Activated T-cell treated with anti-CD3 and anti-CD28 coated beads for 48 hours (primary cell): ENCODE data around the gene PHLDA1.
"Not testable (repeated sequence)": the region's sequence is repeated elsewhere in the genome, so short reads cannot be mapped to it uniquely, and the experiment has no call there.

Experiments
- DNase-seq: peaks from one replicate; pipeline ENCODE4 v3.0.0-alpha.2; 2020; ENCODE audit warnings: low read depth

Gene PHLDA1

DNA sequence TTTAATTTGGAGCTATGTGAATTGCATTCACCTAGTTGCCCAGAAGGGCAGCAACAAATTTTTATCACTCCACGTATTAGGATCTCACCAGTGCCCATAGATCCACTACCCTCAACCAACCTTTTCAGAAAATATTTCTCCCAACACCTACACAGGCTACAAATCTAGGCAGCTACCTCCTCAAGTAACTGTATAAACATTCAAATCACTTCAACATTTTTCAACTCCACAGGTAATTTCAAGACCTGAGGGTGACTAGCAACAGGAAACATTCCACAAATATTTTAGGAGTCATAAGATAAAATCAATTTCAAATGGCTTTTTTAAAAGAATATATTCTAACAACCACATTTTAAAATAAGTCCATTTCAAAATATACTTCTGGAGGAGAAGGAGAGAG is 12.9 kb downstream of the PHLDA1 start:
- DNase-seq: no peak

DNA sequence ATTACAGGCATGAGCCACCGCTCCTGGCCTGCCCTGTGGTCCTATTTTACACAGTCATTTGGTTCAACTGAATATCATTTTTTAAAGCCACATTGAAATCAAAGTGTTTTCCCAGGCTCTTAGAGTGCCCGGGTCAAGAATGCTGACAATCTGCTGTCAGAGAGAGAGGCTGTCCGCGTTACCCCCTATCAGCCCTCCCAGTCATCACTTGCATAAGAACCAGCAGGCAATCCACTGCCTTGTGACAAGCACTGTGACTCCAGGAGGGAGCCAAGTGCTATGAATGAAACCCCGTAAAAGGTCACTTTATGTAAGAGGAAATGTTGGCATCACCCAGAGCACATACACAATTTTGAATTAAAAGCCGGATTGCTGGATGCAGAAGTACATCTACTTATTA is 13.5 kb downstream of the PHLDA1 start:
- DNase-seq: no peak

DNA sequence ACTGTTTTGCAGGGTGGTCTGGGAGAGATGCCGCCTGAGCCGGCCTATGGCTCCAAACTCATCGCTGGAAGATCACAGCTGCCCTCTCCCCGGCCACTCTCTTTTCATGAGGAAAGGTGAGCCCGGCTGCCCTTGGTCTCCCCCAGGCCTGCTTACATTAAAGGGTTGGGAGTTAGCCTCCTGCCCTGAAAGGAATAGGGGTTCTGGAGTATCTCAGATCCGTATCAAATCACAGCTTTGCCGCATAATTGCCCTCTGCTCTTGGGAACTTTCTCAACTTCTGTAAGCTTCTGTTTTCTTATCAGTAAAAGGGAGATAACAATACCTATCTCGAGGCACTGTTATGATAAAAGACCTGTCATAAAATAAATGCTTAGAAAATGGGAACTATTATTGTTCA is 17.6 kb downstream of the PHLDA1 start:
- no peak for DNase-seq

DNA sequence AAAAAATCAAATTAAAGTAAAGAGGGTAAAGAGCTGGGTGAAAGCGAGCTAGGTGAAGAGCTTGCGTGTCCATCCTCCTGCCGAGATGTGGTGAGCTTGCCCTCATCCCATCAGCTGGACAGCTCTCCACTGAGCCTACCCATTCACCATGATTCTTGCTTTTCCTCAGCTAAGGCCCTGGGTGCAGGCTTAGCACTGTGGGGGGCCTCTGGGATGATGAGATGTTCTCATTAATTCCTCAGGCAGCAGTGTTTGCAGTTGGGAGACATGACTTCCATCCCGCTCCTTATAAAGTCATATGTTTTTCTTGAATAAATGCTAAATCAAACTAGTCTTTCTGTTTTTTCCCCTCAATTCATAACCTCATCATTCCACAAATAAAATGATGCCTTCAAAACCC is 18.0 kb downstream of the PHLDA1 start:
- DNase-seq: no peak

DNA sequence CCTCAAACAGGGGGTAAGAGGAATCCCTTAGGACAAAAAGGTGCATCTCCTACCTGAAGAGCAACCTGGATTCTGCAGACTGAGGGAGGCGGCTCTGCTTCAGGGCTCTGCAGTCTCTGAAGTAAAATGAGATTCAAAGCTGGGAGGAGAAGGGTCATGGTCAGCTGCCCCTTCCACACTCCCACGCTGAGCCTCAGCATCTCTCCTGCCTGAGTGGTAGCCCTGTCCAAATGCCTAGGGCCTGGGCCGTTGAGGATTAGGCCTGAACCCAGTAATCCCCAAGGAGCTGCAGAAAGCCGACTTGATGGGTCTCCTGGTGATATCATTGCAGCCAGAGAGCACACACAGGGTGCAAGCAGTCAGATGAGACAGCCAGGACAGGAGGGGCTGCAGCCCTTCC is 18.9 kb downstream of the PHLDA1 start:
- no peak for DNase-seq

DNA sequence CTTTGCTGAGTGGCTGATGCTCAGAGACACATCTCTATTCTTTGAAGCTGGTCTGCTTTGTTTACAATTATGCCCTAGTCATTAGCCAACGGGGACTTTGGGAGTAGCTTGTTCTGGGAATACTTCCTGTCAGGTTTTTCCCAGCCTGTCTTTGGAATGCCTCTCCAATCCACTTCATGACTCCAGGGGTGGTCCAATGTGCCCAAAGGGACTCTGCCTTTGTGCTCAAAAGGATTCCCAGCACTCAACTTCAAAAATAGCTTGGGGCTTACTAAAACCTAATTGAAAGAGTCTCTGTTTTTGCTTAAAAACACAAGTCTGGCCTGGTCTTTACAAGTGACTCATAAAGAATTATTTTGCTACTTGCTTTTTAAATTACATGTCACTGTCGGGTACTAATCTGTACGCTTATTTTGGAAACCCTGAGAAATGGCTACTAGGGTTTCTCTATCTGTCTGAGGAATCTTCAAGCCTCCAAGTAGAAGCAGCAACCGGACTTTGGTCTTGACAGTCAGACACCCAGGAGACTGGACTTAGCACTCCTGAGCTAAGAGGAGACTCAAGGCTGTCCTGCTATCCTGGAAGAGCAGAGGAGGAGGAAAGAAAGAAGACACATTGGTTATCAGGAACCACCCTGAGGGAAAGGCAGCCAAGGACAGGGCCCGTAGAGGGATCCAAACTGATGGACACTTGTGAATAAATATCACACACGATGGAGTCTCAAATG is 20.7 kb downstream of the PHLDA1 start:
- no peak for DNase-seq

DNA sequence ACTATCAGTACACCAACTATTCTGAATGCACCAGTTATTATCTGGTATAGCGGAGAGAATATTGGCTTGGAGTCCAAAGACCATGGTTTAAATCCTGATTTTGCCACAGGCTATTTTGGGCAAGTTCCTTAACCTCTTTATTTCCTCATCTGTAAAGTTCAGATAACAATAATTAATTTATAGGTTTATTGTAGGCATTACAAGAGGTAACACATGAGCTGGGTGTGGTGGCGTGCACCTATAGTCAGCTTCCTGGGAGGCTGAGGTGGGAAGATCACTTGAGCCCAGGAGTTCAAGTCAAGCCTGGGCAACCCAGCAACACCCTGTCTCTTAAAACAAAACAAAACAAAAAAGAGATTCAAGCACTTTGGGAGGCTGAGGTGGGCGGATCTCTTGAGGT is 23.1 kb downstream of the PHLDA1 start:
- no peak for DNase-seq

DNA sequence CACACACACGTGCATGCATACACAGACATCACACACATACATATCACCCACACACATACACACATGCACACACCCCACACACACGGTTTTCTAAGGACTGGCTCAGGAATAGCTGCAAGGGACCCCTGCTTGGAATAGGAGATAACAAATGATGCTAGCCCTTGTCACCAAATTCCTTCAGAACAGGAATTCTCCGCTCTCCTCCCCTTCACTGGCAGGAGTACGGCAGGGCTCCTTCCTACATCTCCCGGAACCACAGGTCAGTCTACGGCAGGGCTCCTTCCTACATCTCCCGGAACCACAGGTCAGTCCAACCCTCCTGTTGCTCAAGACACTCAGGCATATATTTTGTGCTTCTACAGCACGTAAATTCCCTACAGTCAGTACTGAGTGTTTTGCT is 23.9 kb downstream of the PHLDA1 start:
- no peak for DNase-seq

DNA sequence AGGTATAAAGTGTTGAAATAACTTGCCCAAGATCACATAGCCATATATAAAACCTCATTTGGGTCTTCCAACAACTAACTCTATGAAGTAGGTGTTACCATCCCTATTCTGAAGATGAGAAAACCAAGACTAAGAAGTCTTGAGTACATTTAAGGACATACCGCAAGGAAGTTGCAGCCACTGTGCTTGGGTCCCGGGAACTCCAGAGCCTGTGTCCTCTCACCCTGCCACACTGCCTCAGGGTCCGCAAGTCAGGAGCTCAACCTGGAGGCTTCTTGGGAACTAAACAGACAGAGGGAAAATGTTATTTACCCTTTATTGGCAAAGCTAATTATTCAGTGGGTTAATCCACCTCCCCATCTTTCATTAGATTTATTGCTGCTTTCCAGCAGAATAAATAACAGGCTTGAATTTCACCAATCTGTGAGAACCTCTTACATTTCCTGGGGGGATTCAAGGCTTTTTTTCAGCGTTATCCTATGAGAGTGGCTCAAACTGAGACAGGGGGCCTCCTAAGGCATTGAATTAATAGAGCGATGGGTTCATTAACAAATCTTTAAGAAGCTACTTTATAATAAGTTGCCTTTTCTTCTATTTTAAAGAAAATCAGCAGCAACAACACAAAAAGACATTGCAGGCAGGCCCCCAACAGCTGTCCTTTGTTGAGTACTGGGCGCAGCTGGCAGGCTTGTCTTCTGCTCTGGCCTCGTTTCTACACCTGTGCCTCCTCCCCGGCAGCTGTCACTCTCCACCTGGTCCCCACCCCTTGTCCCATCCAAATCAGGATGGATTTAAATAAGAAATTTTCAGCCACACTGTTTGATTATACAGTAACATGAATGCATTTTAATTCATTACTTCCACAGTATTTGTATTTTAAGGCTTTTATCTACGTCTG is 25.3 kb downstream of the PHLDA1 start:
- no peak for DNase-seq

DNA sequence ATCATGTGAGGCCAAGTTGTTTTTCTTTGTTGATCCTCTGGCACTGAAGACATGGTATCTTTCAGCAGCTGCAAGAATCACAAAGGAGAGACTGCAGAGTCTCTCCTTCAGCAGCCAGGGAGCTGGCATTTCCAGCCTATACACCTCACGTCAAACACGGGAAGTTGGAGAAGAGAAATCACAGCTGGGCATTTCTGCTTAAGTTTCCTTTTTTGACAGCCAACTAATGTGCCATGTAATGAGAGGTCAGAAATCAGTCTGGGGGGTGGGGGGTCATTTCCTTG is 28.3 kb downstream of the PHLDA1 start:
- no peak for DNase-seq

DNA sequence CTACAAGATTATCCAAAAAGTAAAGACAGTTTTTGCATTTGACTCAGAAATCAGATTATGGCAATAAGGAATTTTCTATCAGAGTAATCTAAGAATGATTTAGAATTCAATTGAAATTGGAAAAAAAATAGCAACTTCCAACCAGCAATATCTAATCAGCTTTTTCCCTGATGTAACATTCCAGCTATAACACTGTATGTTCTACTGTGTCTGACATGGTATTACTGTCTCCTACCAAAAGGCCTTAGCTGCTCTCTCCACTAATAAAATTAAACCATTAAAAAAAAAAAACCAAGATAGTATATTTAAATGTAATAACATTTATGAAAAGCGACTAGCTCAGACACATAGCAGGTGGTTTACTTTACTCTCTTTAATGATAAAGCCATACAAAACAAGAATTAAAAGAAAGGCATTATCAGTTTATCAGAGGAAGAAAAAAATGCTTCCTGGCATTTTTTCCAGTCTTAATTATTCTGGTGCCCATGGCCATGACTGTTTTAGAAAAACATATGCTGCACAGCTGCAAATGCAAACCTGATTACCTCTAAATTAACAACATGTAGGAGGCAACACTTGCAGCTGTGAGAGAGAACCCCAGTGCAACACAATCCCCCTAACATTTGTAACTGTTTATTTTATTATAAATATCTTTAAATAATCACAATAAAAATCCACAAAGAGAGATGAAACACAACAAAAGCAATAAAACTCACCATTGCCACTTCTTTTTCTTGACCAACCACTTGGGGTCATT is 28.8 kb downstream of the PHLDA1 start:
- no peak for DNase-seq

DNA sequence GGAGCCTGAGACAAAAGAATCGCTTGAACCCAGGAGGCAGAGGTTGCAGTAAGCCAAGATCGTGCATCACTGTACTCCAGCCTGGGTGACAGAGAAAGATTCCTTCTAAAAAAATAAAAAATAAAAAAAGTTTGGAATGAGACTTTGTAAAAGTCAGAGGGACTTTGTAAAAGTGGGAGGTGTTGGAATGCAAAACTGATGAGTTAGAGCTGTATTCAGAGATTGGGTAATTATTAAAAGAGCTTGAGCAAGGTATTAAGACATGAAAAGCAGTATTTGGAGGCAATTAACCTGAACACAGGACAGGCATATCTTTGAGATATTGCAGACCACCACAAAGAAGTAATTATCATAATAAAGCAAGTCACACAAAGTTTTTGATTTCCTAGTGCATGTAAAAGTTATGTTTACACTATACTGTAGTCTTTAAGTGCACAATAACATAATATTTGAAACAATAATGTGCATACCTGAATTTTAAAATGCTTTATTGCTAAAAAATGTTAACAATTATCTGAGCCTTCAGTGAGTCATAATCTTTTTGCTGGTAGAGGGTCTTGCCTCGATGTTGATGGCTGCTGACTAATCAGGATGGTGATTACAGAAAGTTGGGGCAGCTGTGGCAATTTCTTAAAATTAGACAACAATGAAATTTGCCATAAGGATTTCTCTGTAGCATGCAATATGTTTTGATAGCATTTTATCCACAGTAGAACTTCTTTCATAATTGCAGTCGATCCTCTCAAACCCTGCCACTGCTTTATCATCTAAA is 33.1 kb downstream of the PHLDA1 start:
- no peak for DNase-seq

DNA sequence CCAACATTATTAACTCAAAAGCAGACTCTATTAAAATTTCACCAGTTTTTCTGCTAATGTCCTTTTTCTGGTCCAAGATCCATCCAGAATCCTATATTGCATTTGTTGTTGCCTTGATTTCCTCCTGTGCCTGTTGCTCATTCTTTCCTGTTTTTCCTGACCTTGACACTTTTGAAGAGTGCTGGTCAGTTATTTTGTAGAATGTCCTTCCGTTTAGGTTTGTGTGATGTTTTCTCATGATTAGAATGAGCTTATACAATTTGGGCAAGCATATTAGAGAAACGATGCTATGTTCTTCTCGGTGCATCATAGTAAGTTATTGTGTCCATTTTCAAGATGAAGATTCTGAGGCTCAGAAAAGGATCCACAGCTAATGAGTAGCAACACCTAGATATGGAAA is 33.9 kb downstream of the PHLDA1 start:
- DNase-seq: no peak

DNA sequence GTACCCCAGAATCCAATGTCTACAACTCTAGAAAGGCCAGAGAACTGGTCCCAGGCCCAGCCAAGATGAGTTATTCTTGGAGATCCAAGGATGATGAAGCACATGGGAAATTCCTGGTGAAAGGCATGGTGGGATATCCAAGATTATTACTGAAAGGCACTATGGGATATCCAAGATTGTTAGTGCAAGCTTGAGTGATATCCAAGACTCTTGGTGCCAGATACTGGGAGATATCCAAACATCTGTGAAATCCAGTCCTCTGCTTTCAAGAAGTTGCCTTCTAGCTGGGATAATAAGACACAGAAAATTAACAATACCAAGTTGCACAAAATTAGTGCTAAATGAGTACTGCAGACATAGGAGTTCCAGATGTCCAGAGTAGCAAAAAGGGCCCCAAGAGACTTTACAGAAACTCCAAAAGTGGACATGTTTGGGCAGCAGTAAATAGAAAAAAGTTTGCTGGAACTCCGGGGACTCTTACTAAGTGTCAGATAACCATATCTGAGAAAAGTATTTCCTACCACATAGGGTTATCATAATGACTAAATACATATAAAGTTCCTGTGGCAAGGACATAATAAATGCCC is 34.6 kb downstream of the PHLDA1 start:
- DNase-seq: no peak

DNA sequence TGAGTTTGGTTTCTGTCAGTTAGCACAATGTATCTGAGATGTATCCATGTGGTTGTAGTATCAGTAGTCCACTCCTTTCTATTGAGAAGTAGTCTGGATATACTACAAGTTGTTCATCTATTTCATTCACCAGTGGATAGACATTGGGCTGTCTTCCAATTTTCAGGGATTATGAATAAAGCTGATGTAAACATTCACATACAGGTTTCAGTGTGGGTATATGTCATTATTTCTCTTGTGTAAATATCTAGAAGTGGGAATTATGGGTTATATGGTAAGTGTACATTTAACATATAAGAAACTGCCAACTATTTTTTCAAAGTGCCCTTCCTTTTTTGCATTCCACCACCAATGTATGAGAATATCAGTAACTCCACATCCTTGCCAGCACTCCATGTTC is 35.9 kb downstream of the PHLDA1 start:
- no peak for DNase-seq

DNA sequence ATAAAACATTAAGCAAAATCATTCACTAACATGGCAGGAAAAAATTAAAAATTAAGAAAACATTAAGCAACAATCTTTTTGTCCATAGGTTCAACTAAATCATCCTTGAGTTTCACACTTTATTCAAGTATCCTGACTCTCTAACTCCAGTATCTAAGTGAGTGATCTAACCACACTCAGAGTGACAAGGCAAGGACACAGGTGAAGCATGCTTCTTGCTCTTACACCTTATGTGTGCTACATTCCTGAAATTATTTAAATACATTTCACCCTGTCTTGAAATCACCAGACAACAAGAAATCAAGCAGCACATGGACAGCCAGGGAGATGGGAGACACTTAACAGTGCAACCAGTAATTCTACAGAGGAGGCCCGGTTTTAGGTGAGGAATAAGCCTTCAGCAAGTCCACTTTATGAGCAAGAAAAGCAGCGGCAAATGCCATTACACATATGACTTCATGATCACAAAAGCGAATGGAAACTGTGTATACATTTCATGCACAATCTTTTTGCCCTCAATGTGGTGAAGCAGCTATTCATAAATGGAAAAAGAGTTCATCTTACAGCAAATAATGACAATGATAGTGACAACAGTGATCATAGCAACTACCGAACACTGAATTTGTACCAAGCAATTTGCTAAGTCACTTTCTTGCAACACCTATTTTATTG is 37.4 kb downstream of the PHLDA1 start:
- DNase-seq: no peak

DNA sequence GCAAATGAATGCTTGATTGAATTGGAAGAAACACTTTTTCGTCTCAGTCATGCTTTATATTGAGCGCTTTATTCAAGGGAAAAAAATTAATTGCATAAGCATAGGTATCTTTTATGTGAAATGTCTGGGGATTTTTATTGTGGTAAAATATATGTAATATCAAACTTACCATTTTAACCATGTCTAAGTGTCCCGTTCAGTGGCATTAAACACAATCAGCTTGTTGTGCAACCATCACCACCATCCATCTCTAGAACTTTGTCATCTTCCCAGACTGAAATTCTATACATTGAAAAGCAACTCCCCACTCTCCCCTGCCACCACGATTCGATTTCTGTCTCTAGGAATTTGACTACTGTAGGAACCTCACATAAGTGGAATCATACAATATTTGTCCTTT is 39.8 kb downstream of the PHLDA1 start:
- no peak for DNase-seq

DNA sequence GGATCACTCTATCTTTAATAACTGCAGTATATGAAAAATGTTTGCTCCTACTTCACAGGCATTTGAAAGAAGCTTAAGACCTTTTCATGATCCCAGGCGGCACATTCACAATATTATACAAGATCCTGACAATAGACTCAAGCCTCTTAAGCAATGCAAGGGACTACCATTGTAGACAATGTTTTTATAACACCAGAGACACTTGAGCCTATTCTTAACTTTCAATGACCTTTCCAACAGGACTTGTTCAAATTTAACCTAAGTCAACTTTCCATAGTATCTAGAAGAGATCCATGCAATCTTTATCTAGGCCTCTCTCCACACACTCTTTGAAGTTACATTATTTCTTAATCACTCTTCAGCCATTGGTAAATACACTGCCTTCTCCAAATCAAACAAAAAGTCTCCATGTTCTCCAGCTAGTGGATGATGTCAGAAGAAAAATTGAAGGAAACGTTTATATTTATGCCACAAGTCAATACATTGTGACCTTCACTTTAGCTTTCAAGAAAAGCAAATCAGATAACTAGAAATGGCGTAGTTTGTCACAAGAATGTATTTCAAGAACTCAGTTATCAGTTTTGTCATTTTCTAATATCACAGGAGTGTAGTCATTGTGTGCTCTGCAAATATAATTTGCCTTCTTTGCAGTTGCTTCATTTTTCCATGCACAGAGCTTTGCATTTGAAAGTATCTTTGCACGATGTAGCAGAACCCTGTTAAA is 41.2 kb downstream of the PHLDA1 start:
- no peak for DNase-seq

DNA sequence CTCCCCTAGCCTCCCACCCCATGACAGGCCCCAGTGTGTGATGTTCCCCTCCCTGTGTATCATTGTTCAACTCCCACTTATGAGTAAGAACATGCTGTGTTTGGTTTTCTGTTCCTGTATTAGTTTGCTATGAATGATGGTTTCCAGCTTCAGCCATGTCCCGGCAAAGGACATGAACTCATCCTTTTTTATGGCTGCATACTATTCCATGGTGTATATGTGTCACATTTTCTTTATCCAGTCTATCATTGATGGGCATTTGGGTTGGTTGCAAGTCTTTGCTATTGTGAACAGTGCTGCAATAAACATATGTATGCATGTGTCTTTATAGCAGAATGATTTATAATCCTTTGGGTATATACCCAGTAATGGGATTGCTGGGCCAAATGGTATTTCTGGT is 43.9 kb downstream of the PHLDA1 start:
- not testable (repeated sequence) for DNase-seq

DNA sequence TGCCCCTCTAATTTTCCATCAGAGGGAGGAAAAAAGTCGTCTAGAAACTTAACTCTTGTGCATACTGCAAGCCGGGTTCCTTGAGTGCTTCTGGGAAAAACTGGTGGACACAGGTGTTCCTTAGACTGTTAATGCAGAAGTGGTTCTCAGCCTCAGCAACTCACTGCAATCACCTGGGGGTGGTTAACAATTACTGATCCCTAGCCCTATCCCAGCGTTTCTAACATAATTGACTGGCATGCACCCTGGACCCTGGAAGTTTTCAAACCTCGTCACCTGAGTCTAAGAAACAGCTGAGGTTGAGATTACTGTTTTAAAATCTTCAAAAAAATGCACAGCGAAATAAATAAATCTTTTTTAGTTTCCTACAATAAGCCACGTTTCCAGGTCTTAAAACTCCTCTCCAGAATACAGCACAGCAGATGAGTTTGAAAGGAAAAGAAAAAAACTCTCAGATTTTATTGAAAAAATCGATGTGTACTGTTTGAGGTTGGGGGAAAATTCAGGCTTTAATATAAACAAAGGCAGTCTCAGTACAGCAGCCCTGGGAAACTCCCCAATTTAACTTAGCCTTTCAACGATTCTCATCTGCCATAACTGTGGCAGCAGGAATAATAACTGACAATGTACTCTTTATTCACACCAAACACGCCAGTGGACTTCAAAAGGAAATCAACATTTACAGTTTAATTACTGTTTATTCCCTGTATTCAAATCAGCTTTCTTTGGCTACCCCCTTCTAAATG is 45.4 kb downstream of the PHLDA1 start:
- DNase-seq: no peak
